Tongue (tissue), 2 donors: ENCODE data around the gene MEGF6. TPM values are rescaled to one million over a fixed set of nuclear protein-coding genes. Genes with fewer than 3 reads are reported as not detected.

Experiments
- DNase-seq: peaks from one replicate; pipeline ENCODE4 v3.0.0-alpha.2; 2015
- total RNA-seq: library from RNA; depleted of rRNA; stranded (reverse); fragments of >200 nt; gene quantifications from one replicate; pipeline ENCODE4 v1.2.3, GENCODE V29; 2014

MEGF6 gene
- total RNA-seq, 1 donor from 2014 or later, result 33.6 TPM

GRCh38 chr1:3570066-3570986 lies 41.0 kb downstream of the MEGF6 start:
- peak; percentile 57 for DNase-seq

GRCh38 chr1:3569436-3569835 lies 41.9 kb downstream of the MEGF6 start:
- DNase-seq, result no peak

DNA sequence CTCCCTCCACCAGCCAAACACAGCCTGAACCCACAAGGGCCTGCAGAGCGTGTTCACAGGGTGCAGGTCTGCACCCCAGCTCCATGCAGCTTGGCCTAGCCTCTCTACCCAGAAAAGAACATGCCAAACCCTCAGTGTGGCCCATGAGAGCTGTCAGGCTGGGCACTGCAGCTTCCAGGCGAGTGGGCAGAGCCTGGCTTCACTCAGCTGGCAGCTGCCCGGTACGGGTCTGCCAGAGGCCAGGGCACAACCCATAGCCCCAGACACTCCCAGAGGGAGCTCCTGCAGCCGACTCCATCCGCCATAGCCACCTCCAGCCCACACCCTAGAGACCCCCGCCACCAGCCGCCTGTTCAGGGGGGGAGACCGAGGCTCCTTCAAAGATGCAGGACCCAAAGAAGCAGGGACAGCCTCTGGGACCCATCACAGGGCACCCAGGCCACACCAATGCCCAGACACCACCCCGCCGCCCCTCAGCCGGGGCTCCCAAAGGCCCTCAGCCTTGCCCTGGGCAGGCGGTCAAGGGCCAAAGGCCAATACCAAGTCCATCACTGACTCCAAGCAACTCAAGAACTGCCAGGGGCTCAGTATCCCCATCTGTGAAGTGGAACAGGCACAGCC lies 42.4 kb downstream of the MEGF6 start:
- DNase-seq, result no peak

- DNase-seq, result no peak
Observed at GRCh38 chr1:3566951-3567804, 44.1 kb downstream of the MEGF6 start.

GRCh38 chr1:3566003-3566885 lies 45.1 kb downstream of the MEGF6 start:
- no peak for DNase-seq

GRCh38 chr1:3564921-3565831 lies 46.1 kb downstream of the MEGF6 start:
- DNase-seq, result peak; percentile 65

GRCh38 chr1:3563610-3564009 lies 47.7 kb downstream of the MEGF6 start:
- no peak for DNase-seq

- DNase-seq, result no peak
Observed at GRCh38 chr1:3563125-3563524, 48.2 kb downstream of the MEGF6 start.

DNA sequence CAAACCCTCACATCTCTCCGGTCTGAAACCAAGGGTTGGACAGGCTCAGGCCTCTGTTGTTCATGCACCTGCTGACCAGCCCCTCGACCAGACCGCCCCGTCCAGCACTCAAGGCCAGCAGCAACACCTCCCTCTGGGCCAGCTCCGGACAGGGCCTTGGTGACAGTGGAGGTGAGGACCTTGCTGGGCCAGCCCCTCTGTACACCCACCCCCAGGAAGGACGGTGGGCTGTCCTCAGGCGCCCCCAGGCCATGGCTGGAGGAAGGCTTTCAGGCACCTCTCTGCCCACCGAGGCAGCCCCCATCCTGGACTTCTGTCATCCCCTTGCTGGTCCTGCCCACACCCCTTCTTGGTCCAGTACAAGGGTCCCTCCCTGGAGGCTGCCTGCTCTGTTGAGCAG lies 48.6 kb downstream of the MEGF6 start:
- DNase-seq, result no peak

GRCh38 chr1:3561702-3562101 lies 49.6 kb downstream of the MEGF6 start:
- DNase-seq, result peak; percentile 58

- DNase-seq, result no peak
Observed at GRCh38 chr1:3560981-3561380, 50.3 kb downstream of the MEGF6 start.

- DNase-seq, result peak; percentile 42
Observed at GRCh38 chr1:3560251-3560871, 50.9 kb downstream of the MEGF6 start.

DNA sequence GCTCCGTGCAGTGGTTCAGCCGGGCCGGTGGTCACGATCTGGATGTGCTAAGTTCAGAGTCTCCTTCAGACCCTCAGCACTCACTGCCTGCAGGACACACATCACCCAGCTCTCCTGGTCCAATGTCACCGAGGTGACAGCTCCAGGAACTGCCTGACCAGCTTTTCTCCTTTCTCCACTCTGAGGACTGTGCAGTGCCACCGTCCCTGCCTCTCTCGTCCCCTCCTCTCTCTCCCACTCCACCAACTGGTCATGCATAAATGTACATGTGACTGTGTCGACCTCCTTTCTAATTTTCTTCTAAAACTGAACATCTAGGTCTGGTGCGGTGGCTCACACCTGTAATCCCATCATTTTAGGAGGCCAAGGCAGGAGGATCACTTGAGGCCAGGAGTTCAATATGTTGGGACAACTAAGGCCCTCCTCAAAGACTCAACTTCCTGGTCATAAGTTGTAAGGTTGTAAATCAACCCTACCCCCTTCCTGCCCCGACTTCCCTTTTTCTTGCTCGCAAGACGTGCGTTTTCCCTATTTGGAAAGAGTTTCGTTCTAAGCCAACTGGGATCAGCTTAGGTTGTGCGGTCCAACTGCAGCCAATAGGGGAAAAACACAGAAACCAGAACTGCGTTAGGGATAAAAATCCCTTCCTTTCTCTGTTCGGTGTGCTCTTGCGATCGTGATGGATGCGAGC lies 53.1 kb downstream of the MEGF6 start:
- DNase-seq, result no peak

DNA sequence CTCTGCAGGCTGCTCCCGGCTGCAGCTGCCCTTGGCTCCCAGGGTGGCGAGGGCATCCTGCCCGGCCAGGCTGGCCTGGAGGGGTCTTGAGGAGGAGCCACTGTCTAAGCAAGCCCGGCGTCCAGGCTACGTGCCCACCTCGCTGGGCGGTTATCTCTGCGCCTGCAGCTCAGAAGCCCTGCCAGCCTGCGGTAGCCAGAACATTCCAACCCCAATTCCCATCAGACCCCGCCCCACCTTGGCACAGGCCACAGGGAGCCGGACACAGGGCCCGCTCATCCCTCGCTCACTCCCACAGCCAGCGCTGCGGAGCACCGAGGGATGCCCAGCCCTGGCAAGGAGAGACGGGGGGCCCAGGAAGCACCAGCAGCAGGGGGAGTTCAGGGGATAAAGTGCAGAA lies 53.9 kb downstream of the MEGF6 start:
- DNase-seq, result no peak

- no peak for DNase-seq
Observed at GRCh38 chr1:3556336-3556735, 55.0 kb downstream of the MEGF6 start.

- DNase-seq, result no peak
Observed at GRCh38 chr1:3555131-3555920, 56.0 kb downstream of the MEGF6 start.

DNA sequence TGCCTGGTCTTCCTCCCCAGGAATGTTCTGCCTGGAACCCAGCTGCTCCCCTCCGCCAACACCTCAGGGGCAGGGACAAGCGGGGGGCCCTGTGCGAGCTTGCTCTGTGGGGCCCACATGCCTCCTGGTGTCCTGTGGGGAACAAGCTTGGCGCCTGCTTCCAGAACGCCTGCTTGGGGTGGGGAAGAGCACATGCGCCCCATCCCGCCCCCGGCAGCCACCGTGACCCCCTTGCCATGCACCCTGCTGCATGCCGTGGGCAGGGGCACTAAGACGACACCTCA lies 57.4 kb downstream of the MEGF6 start:
- DNase-seq, result no peak

DNA sequence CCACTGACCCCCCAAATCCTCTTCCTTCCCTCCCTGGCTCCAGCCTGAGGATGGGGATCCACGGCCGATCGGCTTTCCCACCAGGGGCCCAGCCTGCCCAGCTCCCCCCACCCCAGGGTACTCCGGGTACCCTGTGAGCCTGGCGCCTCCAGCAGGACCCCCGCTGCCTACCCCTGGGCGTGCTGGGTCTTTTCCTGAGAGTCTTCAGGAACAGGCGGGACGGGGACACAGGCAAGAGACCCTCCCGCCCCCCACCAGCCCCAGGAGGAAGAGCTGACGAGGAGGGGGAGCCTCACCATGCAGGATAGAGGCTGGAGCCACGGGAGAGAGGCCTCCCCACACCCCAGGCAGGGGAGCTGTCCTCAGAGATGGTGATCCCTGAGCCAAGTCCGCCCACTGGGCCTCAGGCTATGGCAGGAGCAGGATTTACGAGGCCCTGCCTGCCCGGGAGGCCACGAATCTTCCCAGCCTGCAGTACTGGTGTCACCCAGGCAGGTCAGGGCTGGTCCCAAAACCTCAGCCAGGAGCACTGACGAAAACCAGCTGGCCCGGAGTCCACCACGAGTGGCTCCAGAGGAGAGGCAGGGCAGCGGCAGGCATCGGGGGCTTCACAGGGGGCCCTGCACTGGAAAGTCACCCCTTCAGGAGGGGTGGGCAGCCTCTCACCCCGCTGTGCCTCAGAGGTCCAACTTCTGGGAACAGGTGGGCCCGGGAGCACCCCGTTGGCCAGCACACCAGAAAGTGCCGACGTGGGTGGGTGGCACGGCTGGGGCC lies 58.0 kb downstream of the MEGF6 start:
- DNase-seq, result peak; percentile 51
